ENCODE measurements around the gene PROKR1.

DNA sequence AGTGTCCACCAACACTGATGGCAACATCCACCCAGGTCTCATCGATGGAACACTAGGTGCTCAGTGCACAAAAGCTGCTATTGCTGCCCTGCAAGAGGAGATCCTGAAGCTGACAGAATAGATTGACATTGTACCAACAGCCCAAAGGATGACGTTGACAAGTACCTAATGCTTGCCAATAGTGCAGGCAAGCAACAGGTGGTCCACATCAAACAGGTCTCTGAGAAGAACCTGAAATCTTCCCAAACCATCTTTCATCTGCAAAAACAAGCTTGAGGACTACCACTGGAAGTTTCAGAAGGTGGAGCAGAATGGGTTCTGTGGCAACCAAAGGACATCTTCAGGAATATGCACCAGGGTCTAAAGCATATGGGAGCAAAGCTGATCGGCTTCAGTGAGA is 15.8 kb upstream of the PROKR1 start:
- TF ChIP-seq CTCF (IDR thresholded peaks at IDR 0.05), result no peak
- TF ChIP-seq POLR2A (IDR thresholded peaks at IDR 0.05), result no peak

All from esophagus squamous epithelium (tissue), 4 donors.